ENCODE results near the gene MAPK7. TPM values are rescaled to one million over a fixed set of nuclear protein-coding genes. Genes with fewer than 3 reads are reported as not detected.
A peak's percentile ranks its signal among the peaks of the same experiment; 100 is the strongest.

The MAPK7 gene
- total RNA-seq, 2 experiments from 2014 or later = 25.1 to 27.1 TPM

Small RNA genes within 50 kb of the gene (microRNA-seq; reads per million reads assigned to microRNA genes)
- 224 reads per million, percentile 75 among the genes with 10 or more reads in this experiment for gene MIR1180 (ENCODE audit: borderline microRNAs expressed, borderline replicate concordance)

Other genes with a start within 250 kb of the MAPK7 start
- 1 to 10 TPM; 3.2 to 4.6 TPM for gene EPN2, start 141.1 kb upstream of the MAPK7 start, total RNA-seq
- 1 to 10 TPM; 7.2 to 9.4 TPM for gene B9D1, start 15.8 kb upstream of the MAPK7 start, total RNA-seq
- under 1 TPM; 0.47 to 0.70 TPM for gene MFAP4, start 8.7 kb downstream of the MAPK7 start, total RNA-seq
- under 1 TPM; 0.34 to 0.63 TPM for gene RNF112, start 32.7 kb downstream of the MAPK7 start, total RNA-seq
- under 1 TPM in 1 of 2 experiments, not detected in 1; 0.11 TPM for gene SLC47A1, start 155.4 kb downstream of the MAPK7 start, total RNA-seq